ENCODE results near the gene SNX5. TPM values are rescaled to one million over a fixed set of nuclear protein-coding genes. Genes with fewer than 3 reads are reported as not detected.
"Not testable (repeated sequence)": the region's sequence is repeated elsewhere in the genome, so short reads cannot be mapped to it uniquely, and the experiment has no call there.

Gene SNX5
- polyA plus RNA-seq, 1 donor (not counting 4 experiments of a cell fraction or from before 2014, with no cell fraction given), result 187 TPM

GRCh38 chr20:17960927-17961586, 7.5 kb downstream of the SNX5 start:
- dilution Hi-C loops (cut with MboI; ENCODE audit: extremely low pct_ligation_motif_present, low sequenced_read_pairs), result no loop called here
- peaks cover 100% of the 10 kb centered on the region for H3K79me2 ChIP-seq (ENCODE audit: control insufficient read depth, insufficient read depth, low read length)
- no peaks in the 10 kb centered on the region for H3K27me3 ChIP-seq (ENCODE audit: control insufficient read depth, extremely low read depth, insufficient read depth, low read length)
- TF ChIP-seq EZH2 (IDR thresholded peaks at IDR 0.05; ENCODE audit: low read length), result no peak
- TF ChIP-seq CTCF (optimal IDR thresholded peaks at IDR 0.05 in 1 of 3, IDR thresholded peaks at IDR 0.05 in 1 of 3, conservative IDR thresholded peaks at IDR 0.05 in 1 of 3; ENCODE audit: extremely low read depth in 1 of 3, insufficient read depth in 2 of 3, low read length in 3 of 3), result no peak
- H3K4me1 ChIP-seq (ENCODE audit: control insufficient read depth, extremely low read depth, insufficient read depth, low read length), result peaks cover 39% of the 10 kb centered on the region
- H3K9me3 ChIP-seq (ENCODE audit: control insufficient read depth, low read depth, low read length), result no peaks in the 10 kb centered on the region
- peaks cover 6% of the 10 kb centered on the region for H3K9me1 ChIP-seq (ENCODE audit: control insufficient read depth, extremely low read depth, insufficient read depth, low read length)
- FAIRE-seq, result no peak
- no peak overlapping the region for H2AFZ ChIP-seq (ENCODE audit: control insufficient read depth, low read length)
- H3K27ac ChIP-seq (ENCODE audit: control insufficient read depth, insufficient read depth, low read length), result peak overlapping the region; percentile 28
- no peak overlapping the region for H3K4me3 ChIP-seq (ENCODE audit: control insufficient read depth in 2 of 3, extremely low read depth in 1 of 3, insufficient read depth in 2 of 3, low read depth in 1 of 3, low read length in 3 of 3)
- H3K9ac ChIP-seq (ENCODE audit: control insufficient read depth, extremely low read depth, insufficient read depth, low read length), result peak overlapping the region; percentile 2
- peak overlapping the region; percentile 44 for H3K4me2 ChIP-seq (ENCODE audit: control insufficient read depth, extremely low read depth, insufficient read depth, low read depth, low read length)
- H4K20me1 ChIP-seq (ENCODE audit: control insufficient read depth, extremely low read depth, insufficient read depth, low read length), result peaks cover 73% of the 10 kb centered on the region
- H3K36me3 ChIP-seq (ENCODE audit: control insufficient read depth in 2 of 2, extremely low read depth in 1 of 2, insufficient read depth in 2 of 2, low read length in 2 of 2), result peaks cover 8 to 50% of the 10 kb centered on the region in 2 experiments
- no peak for DNase-seq (ENCODE audit: low read depth, low spot score)

- H3K4me2 ChIP-seq (ENCODE audit: control insufficient read depth, extremely low read depth, insufficient read depth, low read depth, low read length); H2AFZ ChIP-seq (ENCODE audit: control insufficient read depth, low read length); H3K9me3 ChIP-seq (ENCODE audit: control insufficient read depth, low read depth, low read length); dilution Hi-C loops (cut with MboI; ENCODE audit: extremely low pct_ligation_motif_present, low sequenced_read_pairs); H3K9me1 ChIP-seq (ENCODE audit: control insufficient read depth, extremely low read depth, insufficient read depth, low read length); FAIRE-seq; H3K9ac ChIP-seq (ENCODE audit: control insufficient read depth, extremely low read depth, insufficient read depth, low read length); H3K27me3 ChIP-seq (ENCODE audit: control insufficient read depth, extremely low read depth, insufficient read depth, low read length); H3K4me3 ChIP-seq (ENCODE audit: control insufficient read depth in 2 of 3, extremely low read depth in 1 of 3, insufficient read depth in 2 of 3, low read depth in 1 of 3, low read length in 3 of 3); DNase-seq (ENCODE audit: low read depth, low spot score): not testable (repeated sequence)
- Histone ChIP-seq H3K79me2 (ENCODE audit: control insufficient read depth, insufficient read depth, low read length) (peaks cover 100% of the 10 kb centered on the region), H4K20me1 (ENCODE audit: control insufficient read depth, extremely low read depth, insufficient read depth, low read length) (peaks cover 73% of the 10 kb centered on the region), H3K27ac (ENCODE audit: control insufficient read depth, insufficient read depth, low read length) (peak overlapping the region; percentile 28), H3K36me3 (ENCODE audit: control insufficient read depth in 2 of 2, extremely low read depth in 1 of 2, insufficient read depth in 2 of 2, low read length in 2 of 2) (peaks cover 11 to 50% of the 10 kb centered on the region in 2 experiments), H3K4me1 (ENCODE audit: control insufficient read depth, extremely low read depth, insufficient read depth, low read length) (peaks cover 34% of the 10 kb centered on the region)
Observed at GRCh38 chr20:17960400-17960885, 8.2 kb downstream of the SNX5 start.

All from keratinocyte (primary cell).